Peyer's patch (tissue), 4 donors: ENCODE data around the gene CDH4.

Experiments used
- POLR2A ChIP-seq, 2 donors: fragments of 450-650 bp; IDR thresholded peaks; one replicate each; pipeline ENCODE4 v1.5.1; 2017; ENCODE audit warnings: antibody characterized with exemption in 2 of 2, mild to moderate bottlenecking in 2 of 2, moderate library complexity in 2 of 2
- TF ChIP-seq, protein P1 (sequence below), 6 experiments: fragments of 450-650 bp in 4 of 6; fragments of 200-600 bp in 2 of 6; sonication (generic) in 1 of 6; IDR thresholded peaks; one replicate each; pipeline ENCODE4 v1.5.1; 2017 to 2019; ENCODE audit warnings: antibody characterized with exemption in 6 of 6, mild to moderate bottlenecking in 3 of 6, moderate library complexity in 1 of 6

- TF ChIP-seq, protein P1, sequence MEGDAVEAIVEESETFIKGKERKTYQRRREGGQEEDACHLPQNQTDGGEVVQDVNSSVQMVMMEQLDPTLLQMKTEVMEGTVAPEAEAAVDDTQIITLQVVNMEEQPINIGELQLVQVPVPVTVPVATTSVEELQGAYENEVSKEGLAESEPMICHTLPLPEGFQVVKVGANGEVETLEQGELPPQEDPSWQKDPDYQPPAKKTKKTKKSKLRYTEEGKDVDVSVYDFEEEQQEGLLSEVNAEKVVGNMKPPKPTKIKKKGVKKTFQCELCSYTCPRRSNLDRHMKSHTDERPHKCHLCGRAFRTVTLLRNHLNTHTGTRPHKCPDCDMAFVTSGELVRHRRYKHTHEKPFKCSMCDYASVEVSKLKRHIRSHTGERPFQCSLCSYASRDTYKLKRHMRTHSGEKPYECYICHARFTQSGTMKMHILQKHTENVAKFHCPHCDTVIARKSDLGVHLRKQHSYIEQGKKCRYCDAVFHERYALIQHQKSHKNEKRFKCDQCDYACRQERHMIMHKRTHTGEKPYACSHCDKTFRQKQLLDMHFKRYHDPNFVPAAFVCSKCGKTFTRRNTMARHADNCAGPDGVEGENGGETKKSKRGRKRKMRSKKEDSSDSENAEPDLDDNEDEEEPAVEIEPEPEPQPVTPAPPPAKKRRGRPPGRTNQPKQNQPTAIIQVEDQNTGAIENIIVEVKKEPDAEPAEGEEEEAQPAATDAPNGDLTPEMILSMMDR (IDR thresholded peaks at IDR 0.05), result no peak
- TF ChIP-seq POLR2A (IDR thresholded peaks at IDR 0.05), result no peak
Observed at GRCh38 chr20:61852268-61853072, 600.4 kb downstream of the CDH4 start.
